H1 (cell line): ENCODE data around the gene OSBPL3.

Experiments
- CTCF ChIP-seq, 3 experiments: IDR thresholded peaks; 1 replicate in 2 of 3; 2 replicates in 1 of 3; pipeline versions ENCODE4 v1.5.1 to v1.6.1; 2011; ENCODE audit warnings: low read length in 3 of 3, mild to moderate bottlenecking in 3 of 3, inconsistent platforms in 2 of 3, low read depth in 1 of 3, moderate library complexity in 1 of 3; ENCODE audit not compliant: insufficient read depth in 1 of 3; ENCODE audit errors: control extremely low read depth in 1 of 3
- EP300 ChIP-seq, 2 experiments: IDR thresholded peaks; 1 replicate in 1 of 2; 2 replicates in 1 of 2; pipeline ENCODE4 v1.6.1; 2011 to 2012; ENCODE audit warnings: low read depth in 2 of 2, low read length in 2 of 2, mild to moderate bottlenecking in 2 of 2, borderline replicate concordance in 1 of 2, inconsistent platforms in 1 of 2, moderate library complexity in 1 of 2
- EZH2 ChIP-seq: fragments of 200-600 bp; sonication (generic); IDR thresholded peaks from 2 replicates; pipeline ENCODE4 v1.7.1; 2012; ENCODE audit warnings: low read depth, mild to moderate bottlenecking, moderate library complexity, low read length, inconsistent platforms; ENCODE audit not compliant: severe bottlenecking
- FOSL1 ChIP-seq: IDR thresholded peaks from 2 replicates; pipeline ENCODE4 v1.6.1; 2011; ENCODE audit warnings: mild to moderate bottlenecking, low read depth, low read length, moderate library complexity; ENCODE audit not compliant: insufficient read depth
- JUND ChIP-seq: IDR thresholded peaks from 2 replicates; pipeline ENCODE4 v1.6.1; 2011; ENCODE audit warnings: mild to moderate bottlenecking, improper control_type of control experiment, low read length
- RAD21 ChIP-seq, 2 experiments: IDR thresholded peaks in 1 of 2; conservative IDR thresholded peaks in 1 of 2; 2 replicates each; pipeline ENCODE4 v1.6.1; 2011; ENCODE audit warnings: low read depth in 2 of 2, low read length in 2 of 2, improper control_type of control experiment in 1 of 2, inconsistent platforms in 1 of 2, mild to moderate bottlenecking in 1 of 2, moderate library complexity in 1 of 2
- RNF2 ChIP-seq: fragments of 200-900, 300-1000 bp; sonication (generic); IDR thresholded peaks from 2 replicates; pipeline ENCODE4 v1.7.1; 2016; ENCODE audit warnings: borderline replicate concordance, low read depth, mild to moderate bottlenecking, antibody characterized with exemption, low read length; ENCODE audit not compliant: poor library complexity, severe bottlenecking; ENCODE audit errors: missing control alignments
- SIN3A ChIP-seq, 2 experiments: IDR thresholded peaks in 1 of 2; conservative IDR thresholded peaks in 1 of 2; 2 replicates each; pipeline ENCODE4 v1.6.1; 2011 to 2012; ENCODE audit warnings: low read length in 2 of 2, improper control_type of control experiment in 1 of 2, low read depth in 1 of 2, mild to moderate bottlenecking in 1 of 2
- TEAD4 ChIP-seq: IDR thresholded peaks from 2 replicates; pipeline ENCODE4 v1.6.1; 2012; ENCODE audit warnings: low read depth, low read length, inconsistent platforms, mixed read lengths

- TF ChIP-seq JUND (no peak), TEAD4 (no peak), RAD21 (IDR thresholded peaks at IDR 0.05 in 1 of 2, conservative IDR thresholded peaks at IDR 0.05 in 1 of 2; ENCODE audit: low read depth in 2 of 2, low read length in 2 of 2) (no peak), CTCF (IDR thresholded peaks at IDR 0.05; ENCODE audit: control extremely low read depth in 1 of 3, insufficient read depth in 1 of 3, low read depth in 1 of 3, low read length in 3 of 3) (no peak), EP300 (IDR thresholded peaks at IDR 0.05; ENCODE audit: borderline replicate concordance in 1 of 2, low read depth in 2 of 2, low read length in 2 of 2) (no peak), FOSL1 (no peak), RNF2 (no peak), EZH2 (no peak), SIN3A (conservative IDR thresholded peaks at IDR 0.05 in 1 of 2, IDR thresholded peaks at IDR 0.05 in 1 of 2; ENCODE audit: low read depth in 1 of 2, low read length in 2 of 2) (no peak)
Measured at GRCh38 chr7:24972991-24973390, 7.0 kb downstream of the OSBPL3 start.
